PFSK-1 (cell line): ENCODE data around the gene RBFOX1.

Experiments
- FOXP2 ChIP-seq: optimal IDR thresholded peaks from 2 replicates; pipeline ENCODE3; 2011; ENCODE audit warnings: borderline replicate concordance, control low read depth, inconsistent platforms; ENCODE audit not compliant: insufficient read depth; ENCODE audit errors: extremely low read length, extremely low read depth
- POLR2AphosphoS5 ChIP-seq: IDR thresholded peaks from 2 replicates; pipeline ENCODE4 v1.6.1; 2012; ENCODE audit warnings: low read depth, mild to moderate bottlenecking, control low read depth, low read length, moderate library complexity
- REST ChIP-seq, 2 experiments: IDR thresholded peaks; 2 replicates each; pipeline versions ENCODE4 v1.6.1 to v1.8.0; 2011 to 2012; ENCODE audit warnings: low read depth in 2 of 2, low read length in 2 of 2, control low read depth in 1 of 2, inconsistent platforms in 1 of 2, mild to moderate bottlenecking in 1 of 2, moderate library complexity in 1 of 2; ENCODE audit not compliant: insufficient read depth in 1 of 2
- SIN3A ChIP-seq: IDR thresholded peaks from 2 replicates; pipeline ENCODE4 v1.6.1; 2012; ENCODE audit warnings: mild to moderate bottlenecking, low read length, moderate library complexity, borderline replicate concordance; ENCODE audit not compliant: insufficient read depth
- TAF1 ChIP-seq: IDR thresholded peaks from 2 replicates; pipeline ENCODE4 v1.6.1; 2012; ENCODE audit warnings: low read length, control low read depth, borderline replicate concordance; ENCODE audit not compliant: insufficient read depth

Gene RBFOX1

DNA sequence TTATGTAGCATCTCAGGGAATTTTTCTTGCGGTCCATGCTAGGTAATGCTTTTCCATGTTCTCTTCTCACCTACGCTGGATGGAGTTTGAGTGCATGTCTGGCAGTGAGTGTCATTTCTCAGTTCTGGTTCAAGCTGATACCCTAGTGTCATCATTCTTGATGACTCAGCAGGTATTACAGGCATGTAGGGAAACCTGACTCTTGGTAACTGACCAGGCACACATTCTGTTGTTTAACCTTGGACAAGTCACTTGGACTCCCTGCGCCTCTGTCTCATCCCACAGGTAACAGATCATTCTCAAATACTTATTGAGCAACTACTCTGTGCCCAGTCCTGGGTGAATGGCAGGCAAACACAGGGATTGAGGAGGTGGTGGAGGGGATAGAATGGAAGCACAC is 6.8 kb upstream of the RBFOX1 start:
- TF ChIP-seq SIN3A: no peak
- TF ChIP-seq POLR2AphosphoS5: no peak
- no peak for TF ChIP-seq REST (IDR thresholded peaks at IDR 0.05; ENCODE audit: insufficient read depth in 1 of 2, low read depth in 2 of 2, low read length in 2 of 2)
- TF ChIP-seq TAF1: no peak
- TF ChIP-seq FOXP2: no peak

DNA sequence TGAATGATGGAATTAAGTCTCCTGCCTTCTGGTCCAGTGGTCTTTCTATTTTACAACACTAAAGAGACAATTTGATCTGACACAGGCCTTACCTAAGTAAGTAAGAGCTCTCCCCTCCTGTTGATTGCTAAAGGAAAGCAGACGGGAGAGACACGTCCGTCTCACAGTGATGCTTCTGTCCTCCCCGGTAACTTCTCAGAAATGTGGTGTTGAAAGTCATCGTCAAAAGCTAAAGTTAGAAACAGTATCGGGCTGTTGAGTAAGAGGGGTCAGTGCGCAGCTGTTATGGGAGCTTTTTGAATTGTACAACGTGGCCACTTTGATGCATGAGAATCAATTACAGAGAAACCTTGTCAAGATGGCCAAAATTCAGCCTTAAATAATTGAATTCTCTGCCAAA is 1.9 kb upstream of the RBFOX1 start:
- TF ChIP-seq REST (IDR thresholded peaks at IDR 0.05; ENCODE audit: insufficient read depth in 1 of 2, low read depth in 2 of 2, low read length in 2 of 2): no peak
- TF ChIP-seq SIN3A: no peak
- no peak for TF ChIP-seq TAF1
- TF ChIP-seq FOXP2: no peak
- TF ChIP-seq POLR2AphosphoS5: no peak

GRCh38 chr16:7331997-7332396 is 648 bp upstream of the RBFOX1 start:
- no peak for TF ChIP-seq REST (IDR thresholded peaks at IDR 0.05; ENCODE audit: insufficient read depth in 1 of 2, low read depth in 2 of 2, low read length in 2 of 2)
- TF ChIP-seq POLR2AphosphoS5: no peak
- TF ChIP-seq TAF1: no peak
- TF ChIP-seq FOXP2: no peak
- TF ChIP-seq SIN3A: no peak

GRCh38 chr16:7333180-7333725 is 608 bp downstream of the RBFOX1 start:
- TF ChIP-seq SIN3A: no peak
- no peak for TF ChIP-seq POLR2AphosphoS5
- no peak for TF ChIP-seq FOXP2
- no peak for TF ChIP-seq REST (IDR thresholded peaks at IDR 0.05; ENCODE audit: insufficient read depth in 1 of 2, low read depth in 2 of 2, low read length in 2 of 2)
- no peak for TF ChIP-seq TAF1

DNA sequence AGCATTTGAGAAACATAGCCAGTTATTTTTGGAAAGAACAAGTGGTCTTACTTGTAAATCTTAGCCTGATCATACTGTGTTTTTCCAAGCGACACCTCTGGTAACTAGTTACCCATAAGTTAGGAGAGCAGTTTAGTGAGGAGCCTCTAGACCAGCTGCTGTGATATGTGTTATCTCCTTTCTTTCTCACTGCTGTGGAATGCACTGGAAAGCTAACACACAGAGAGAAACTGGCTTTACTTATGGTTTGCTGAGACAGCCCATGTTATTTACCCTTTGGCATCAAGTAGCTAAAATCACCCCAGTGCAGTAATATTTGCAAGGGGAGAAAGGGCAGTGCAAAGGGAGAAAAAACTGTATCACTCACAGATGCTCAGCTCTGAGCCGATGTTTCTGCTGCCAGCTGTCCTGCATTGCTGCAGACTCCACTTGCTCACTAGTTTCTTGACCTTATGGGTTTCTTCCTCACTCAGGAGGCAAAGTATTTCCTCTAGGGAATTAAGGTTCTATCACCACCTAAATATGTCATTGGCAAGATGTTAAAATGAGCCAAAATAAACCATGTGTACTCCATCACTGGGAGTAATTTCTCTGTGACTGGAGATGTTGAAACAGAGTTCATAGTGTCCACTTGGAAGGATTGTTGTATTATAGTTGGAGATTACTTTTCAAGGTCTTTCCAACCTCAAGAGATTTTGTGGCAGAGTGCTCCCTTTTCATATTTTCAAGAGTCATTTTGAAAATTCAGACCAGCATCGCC is 2.3 kb downstream of the RBFOX1 start:
- no peak for TF ChIP-seq SIN3A
- TF ChIP-seq TAF1: no peak
- TF ChIP-seq FOXP2: no peak
- TF ChIP-seq REST (IDR thresholded peaks at IDR 0.05; ENCODE audit: insufficient read depth in 1 of 2, low read depth in 2 of 2, low read length in 2 of 2): no peak
- no peak for TF ChIP-seq POLR2AphosphoS5
